ENCODE measurements around the gene NSUN3.
"Not testable (repeated sequence)": the region's sequence is repeated elsewhere in the genome, so short reads cannot be mapped to it uniquely, and the experiment has no call there.

NSUN3 gene

GRCh38 chr3:94066506-94067500 lies 3.9 kb downstream of the NSUN3 start:
- in situ Hi-C loops (cut with MboI; ENCODE audit: low sequenced_read_pairs), result no loop called here

- in situ Hi-C loops (cut with MboI; ENCODE audit: low sequenced_read_pairs), result no loop called here
Observed at GRCh38 chr3:94069194-94069813, 6.4 kb downstream of the NSUN3 start.

GRCh38 chr3:94070341-94070911 lies 7.6 kb downstream of the NSUN3 start:
- in situ Hi-C loops (cut with MboI; ENCODE audit: low sequenced_read_pairs), result no loop called here

DNA sequence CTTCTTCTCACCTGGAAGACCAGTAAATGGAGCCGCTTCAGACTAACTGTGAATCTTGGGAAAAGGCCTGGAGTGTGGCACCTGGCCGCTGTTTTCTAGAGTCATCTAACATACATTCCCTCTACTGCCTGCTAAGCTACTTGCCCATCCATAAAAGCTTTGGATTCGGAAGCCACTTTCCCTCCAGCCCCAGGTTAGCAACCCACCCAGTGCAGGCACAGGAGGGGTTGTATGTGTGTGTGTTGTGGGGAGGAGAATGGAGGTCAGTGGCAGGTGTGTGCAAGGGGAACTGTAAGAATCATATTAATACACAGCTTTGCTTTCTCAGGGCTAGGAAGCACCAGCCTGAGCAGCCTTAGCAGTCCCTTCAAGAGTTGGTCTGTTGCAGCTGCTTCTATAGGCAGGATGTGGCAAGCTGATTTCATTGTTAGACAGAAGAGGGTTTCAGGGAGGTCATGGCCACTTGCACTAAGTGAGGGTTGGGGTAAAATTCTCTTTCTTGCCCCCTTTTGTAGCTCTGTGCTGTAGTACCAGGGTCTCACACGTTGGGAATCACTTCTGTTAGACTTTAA lies 8.9 kb downstream of the NSUN3 start:
- in situ Hi-C loops (cut with MboI; ENCODE audit: low sequenced_read_pairs), result no loop called here

GRCh38 chr3:94076055-94076454 lies 13.2 kb downstream of the NSUN3 start:
- in situ Hi-C loops (cut with MboI; ENCODE audit: low sequenced_read_pairs), result no loop called here

- in situ Hi-C loops (cut with MboI; ENCODE audit: low sequenced_read_pairs), result not testable (repeated sequence)
Observed at GRCh38 chr3:94080552-94080951, 17.7 kb downstream of the NSUN3 start.

GRCh38 chr3:94081884-94082283 lies 19.0 kb downstream of the NSUN3 start:
- in situ Hi-C loops (cut with MboI; ENCODE audit: low sequenced_read_pairs), result no loop called here

DNA sequence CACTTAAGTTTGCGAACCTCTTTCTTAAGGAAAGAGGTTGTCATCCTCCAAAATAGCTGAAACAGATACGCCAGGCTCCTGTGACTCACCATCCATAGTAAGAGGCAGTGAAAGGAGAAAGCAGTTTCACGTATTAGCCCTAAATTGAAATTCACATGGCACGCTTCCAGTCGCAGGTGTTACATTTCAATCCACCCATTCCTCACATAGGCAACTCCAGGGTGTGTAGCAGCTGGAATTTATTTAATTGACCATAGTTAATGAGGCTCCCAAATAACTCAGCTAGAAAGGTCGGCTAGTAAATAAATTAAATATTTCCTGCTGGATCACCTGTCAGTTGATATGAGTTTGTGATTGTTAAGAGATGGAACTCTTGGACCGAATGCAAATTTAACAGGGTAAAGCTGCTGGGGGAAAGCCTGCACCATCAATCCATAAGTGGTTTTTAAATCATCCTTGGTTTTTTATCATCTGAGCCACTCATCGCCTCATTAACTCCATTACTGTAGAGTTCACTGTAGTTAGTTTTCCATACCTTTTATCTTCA lies 19.6 kb downstream of the NSUN3 start:
- in situ Hi-C loops (cut with MboI; ENCODE audit: low sequenced_read_pairs), result no loop called here

DNA sequence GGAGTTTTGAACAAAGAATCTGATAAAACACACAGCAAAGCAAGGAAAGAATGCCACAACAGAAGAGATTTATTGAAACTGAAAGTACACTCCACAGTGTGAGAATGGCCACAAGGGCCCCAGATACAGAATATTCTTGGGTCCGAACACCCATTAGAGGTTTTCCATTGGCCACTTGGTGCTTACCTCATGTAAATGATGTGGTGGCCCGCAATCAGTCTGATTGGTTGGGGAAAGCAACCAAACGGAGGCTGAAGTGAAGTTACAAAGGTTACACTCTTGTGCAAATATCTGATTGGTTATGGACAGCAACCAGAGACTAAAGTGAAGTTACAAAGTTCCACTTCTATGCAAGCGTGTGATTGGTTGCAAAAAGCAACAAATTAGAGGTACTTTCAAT lies 20.4 kb downstream of the NSUN3 start:
- in situ Hi-C loops (cut with MboI; ENCODE audit: low sequenced_read_pairs), result no loop called here

GRCh38 chr3:94089126-94089525 lies 26.3 kb downstream of the NSUN3 start:
- in situ Hi-C loops (cut with MboI; ENCODE audit: low sequenced_read_pairs), result no loop called here

DNA sequence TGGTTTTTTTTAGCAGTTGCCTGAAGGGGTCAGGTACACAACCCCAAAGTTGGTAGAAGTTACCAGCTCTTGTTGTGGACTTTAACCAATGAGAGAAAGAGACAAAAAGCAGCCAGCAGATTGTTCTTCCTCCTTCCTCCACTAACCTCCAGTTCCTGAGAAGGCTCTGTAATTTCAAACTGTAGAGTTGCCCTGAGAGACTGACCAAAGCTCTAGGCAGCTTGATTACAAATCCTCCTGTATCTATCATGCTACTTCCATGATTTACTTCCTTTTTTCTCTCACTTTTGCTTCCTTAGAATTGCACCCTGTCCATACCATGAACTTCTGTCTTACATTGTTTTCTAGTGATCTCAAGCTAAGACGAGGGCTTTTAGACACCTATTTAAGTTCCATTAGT lies 29.2 kb downstream of the NSUN3 start:
- in situ Hi-C loops (cut with MboI; ENCODE audit: low sequenced_read_pairs), result no loop called here

- in situ Hi-C loops (cut with MboI; ENCODE audit: low sequenced_read_pairs), result no loop called here
Observed at GRCh38 chr3:94093151-94093550, 30.3 kb downstream of the NSUN3 start.

DNA sequence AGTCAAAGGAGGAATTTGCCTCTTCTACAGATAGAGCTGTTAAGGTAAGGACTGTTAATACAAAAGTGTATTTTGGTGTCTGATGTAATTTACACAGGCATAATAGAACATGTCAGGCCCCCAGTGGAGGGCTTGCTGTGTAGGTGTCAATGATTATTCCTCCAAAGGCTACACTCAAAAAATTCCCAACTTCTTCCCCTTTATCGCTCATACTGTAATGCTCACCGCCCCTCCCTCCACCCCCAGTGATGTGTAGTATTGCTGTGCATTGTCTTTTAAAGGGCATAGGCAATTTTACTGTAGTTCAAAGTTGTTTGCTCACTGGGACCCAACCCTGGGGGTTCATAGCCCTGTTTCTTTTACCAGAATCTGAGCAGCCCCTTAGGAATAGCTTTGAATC lies 32.2 kb downstream of the NSUN3 start:
- in situ Hi-C loops (cut with MboI; ENCODE audit: low sequenced_read_pairs), result no loop called here

DNA sequence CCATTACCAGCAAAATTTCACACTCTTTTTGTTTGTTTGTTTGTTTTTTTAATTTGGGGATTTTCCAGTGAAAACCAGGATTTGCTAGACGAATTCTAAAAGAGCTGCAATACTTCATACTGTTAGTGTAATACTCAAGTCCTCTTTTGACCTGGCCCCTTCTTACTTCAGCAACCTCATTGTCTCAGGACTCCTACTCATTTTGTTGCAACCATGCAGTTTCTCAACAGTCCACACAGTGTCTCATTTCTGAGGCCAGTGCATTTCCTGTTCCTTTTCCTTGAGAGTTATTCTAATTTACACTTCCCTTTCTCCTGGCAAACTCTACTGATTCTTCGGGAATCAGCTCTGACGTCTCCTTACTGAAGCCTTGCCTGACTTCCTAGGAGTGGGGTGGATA lies 35.6 kb downstream of the NSUN3 start:
- in situ Hi-C loops (cut with MboI; ENCODE audit: low sequenced_read_pairs), result no loop called here

DNA sequence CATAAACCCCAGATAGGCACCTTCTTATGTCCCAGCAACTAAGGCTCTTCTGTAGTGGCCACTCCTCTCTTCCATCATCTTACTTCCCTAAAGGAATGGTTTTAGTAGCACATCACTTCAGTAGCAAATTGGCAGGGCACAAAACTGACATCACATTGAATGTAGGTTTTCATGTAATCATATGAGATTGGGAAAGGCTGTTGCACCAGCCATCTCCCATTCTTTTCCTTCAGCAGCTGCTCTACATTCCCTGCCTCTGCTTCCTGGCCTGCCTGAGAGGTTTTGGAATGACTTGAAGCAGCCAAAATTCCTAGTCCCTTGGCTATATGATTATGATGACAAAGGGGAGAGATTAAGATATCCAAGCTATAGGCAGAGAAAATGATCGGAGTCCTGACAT lies 36.5 kb downstream of the NSUN3 start:
- in situ Hi-C loops (cut with MboI; ENCODE audit: low sequenced_read_pairs), result no loop called here

- in situ Hi-C loops (cut with MboI; ENCODE audit: low sequenced_read_pairs), result loop anchor here (25.0 kb wide), 1 partner anchor 90 kb away; no protein-coding TSS in a partner anchor
Observed at GRCh38 chr3:94101860-94102259, 39.0 kb downstream of the NSUN3 start.

DNA sequence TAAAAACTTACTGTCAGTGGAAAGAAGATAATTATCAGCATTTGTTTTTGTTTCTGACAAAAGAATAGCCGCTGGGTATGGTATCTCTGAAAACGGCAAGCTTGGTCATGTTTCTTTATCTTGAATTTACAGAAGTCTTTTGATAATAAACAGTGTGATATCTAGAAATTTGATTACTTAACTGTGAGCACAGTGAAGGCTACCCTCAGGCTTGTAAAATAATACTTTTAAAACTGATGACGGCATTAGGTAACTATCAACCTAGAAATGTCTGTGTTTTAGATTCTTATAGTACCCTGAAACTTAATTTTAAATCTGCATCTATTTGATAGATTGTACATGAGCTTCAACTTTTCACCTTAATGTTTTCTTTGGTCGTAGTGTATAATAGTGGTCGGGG lies 43.4 kb downstream of the NSUN3 start:
- in situ Hi-C loops (cut with MboI; ENCODE audit: low sequenced_read_pairs), result loop anchor here (25.0 kb wide), 1 partner anchor 94 kb away; no protein-coding TSS in a partner anchor

GRCh38 chr3:94110232-94110631 lies 47.4 kb downstream of the NSUN3 start:
- in situ Hi-C loops (cut with MboI; ENCODE audit: low sequenced_read_pairs), result loop anchor here (25.0 kb wide), 1 partner anchor 98 kb away; no protein-coding TSS in a partner anchor

GRCh38 chr3:94110854-94111253 lies 48.0 kb downstream of the NSUN3 start:
- in situ Hi-C loops (cut with MboI; ENCODE audit: low sequenced_read_pairs), result loop anchor here (25.0 kb wide), 1 partner anchor 99 kb away; no protein-coding TSS in a partner anchor

DNA sequence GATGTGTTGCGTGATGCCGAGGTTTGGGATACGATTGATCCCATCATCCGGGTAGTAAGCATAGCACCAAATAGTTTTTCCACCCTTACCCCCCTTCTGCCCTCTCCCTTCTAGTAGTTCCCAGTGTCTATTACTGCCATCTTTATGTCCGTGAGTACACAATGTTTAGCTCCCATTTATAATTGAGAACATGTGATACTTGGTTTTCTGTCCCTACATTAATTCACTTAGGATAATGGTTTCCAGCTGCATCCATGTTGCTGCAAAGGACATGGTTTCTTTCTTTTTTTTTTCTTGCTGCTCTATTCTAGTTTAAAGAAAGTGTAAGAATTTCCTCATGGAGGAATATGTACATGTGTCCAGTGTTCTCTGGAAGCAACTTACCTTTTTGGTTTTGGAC lies 51.8 kb downstream of the NSUN3 start:
- in situ Hi-C loops (cut with MboI; ENCODE audit: low sequenced_read_pairs), result loop anchor here (25.0 kb wide), 1 partner anchor 102 kb away; no protein-coding TSS in a partner anchor

GRCh38 chr3:94115482-94115881 lies 52.6 kb downstream of the NSUN3 start:
- in situ Hi-C loops (cut with MboI; ENCODE audit: low sequenced_read_pairs), result loop anchor here (25.0 kb wide), 1 partner anchor 103 kb away; no protein-coding TSS in a partner anchor
